Sigmoid colon (tissue), 4 donors: ENCODE results near the gene PARP2.

ENCODE experiments used
- CTCF ChIP-seq, 4 experiments: fragments of 450-650 bp in 3 of 4; fragments of 200-600 bp in 1 of 4; IDR thresholded peaks; one replicate each; pipeline ENCODE4 v1.5.1; 2016 to 2019; ENCODE audit warnings: antibody characterized with exemption in 4 of 4, mild to moderate bottlenecking in 3 of 4, moderate library complexity in 2 of 4
- POLR2A ChIP-seq, 2 donors: fragments of 450-650 bp; IDR thresholded peaks; one replicate each; pipeline ENCODE4 v1.6.1; 2016; ENCODE audit warnings: antibody characterized with exemption in 2 of 2, mild to moderate bottlenecking in 2 of 2, moderate library complexity in 2 of 2
- POLR2AphosphoS5 ChIP-seq, 4 donors: sonication (generic); formaldehyde crosslinking; IDR thresholded peaks; one replicate each; pipeline ENCODE4 v1.6.1; 2017; ENCODE audit warnings: antibody characterized with exemption in 4 of 4

GRCh38 chr14:20305265-20306078 lies 38.0 kb upstream of the PARP2 start, which contains the start of gene TTC5:
- TF ChIP-seq POLR2A (IDR thresholded peaks at IDR 0.05) (no peak), POLR2AphosphoS5 (IDR thresholded peaks at IDR 0.05) (peak in 3 of 4 donors; percentile 54 to 63 (median 55)), CTCF (IDR thresholded peaks at IDR 0.05) (peak; percentile 66 to 88 (median 75))
